Natural killer cell (primary cell): ENCODE results near the gene RAB40C. TPM values are rescaled to one million over a fixed set of nuclear protein-coding genes. Genes with fewer than 3 reads are reported as not detected.

ENCODE experiments used
- ATAC-seq, 3 donors: fragments of 150-1000 bp in 2 of 3; fragments of 200-7000 bp in 1 of 3; cut with Tn5 transposase; 1 replicate in 1 of 3; 2 replicates in 2 of 3; pipeline ENCODE4 v1.10.0; 2021; ENCODE audit warnings: mild to moderate bottlenecking in 2 of 3, moderate library complexity in 2 of 3
- DNase-seq, 2 donors: peaks; one replicate each; pipeline versions ENCODE4 v3.0.0 to v3.0.0-alpha.2; 2013 to 2021; ENCODE audit warnings: mixed read lengths in 1 of 2
- H3K27ac ChIP-seq: one replicate; pipeline ENCODE4 v1.5.1; 2013; ENCODE audit warnings: mild to moderate bottlenecking, low read length
- H3K27me3 ChIP-seq: one replicate; pipeline ENCODE4 v1.6.1; 2013; ENCODE audit warnings: low read length; ENCODE audit not compliant: control insufficient read depth, insufficient read depth
- H3K36me3 ChIP-seq: one replicate; pipeline ENCODE4 v1.6.1; 2013; ENCODE audit warnings: low read length; ENCODE audit not compliant: control insufficient read depth, insufficient read depth
- H3K4me1 ChIP-seq: one replicate; pipeline ENCODE4 v1.6.1; 2013; ENCODE audit warnings: low read length; ENCODE audit not compliant: control insufficient read depth, insufficient read depth
- H3K4me3 ChIP-seq: one replicate; pipeline ENCODE4 v1.5.1; 2013; ENCODE audit warnings: low read length
- H3K9me3 ChIP-seq: one replicate; pipeline ENCODE4 v1.6.1; 2013; ENCODE audit warnings: low read length; ENCODE audit not compliant: control insufficient read depth, insufficient read depth
- H3K27ac Mint-ChIP-seq, 2 donors: one replicate each; pipeline ENCODE4 v1.8.0; 2022; ENCODE audit warnings: mild to moderate bottlenecking in 2 of 2, mixed read lengths in 2 of 2, moderate library complexity in 1 of 2
- H3K27me3 Mint-ChIP-seq, 2 donors: one replicate each; pipeline ENCODE4 v1.8.0; 2022; ENCODE audit warnings: low read depth in 2 of 2, mixed read lengths in 2 of 2
- H3K36me3 Mint-ChIP-seq: one replicate; pipeline ENCODE4 v1.8.0; 2022; ENCODE audit warnings: mixed read lengths
- H3K4me1 Mint-ChIP-seq, 2 donors: one replicate each; pipeline ENCODE4 v1.8.0; 2022; ENCODE audit warnings: mixed read lengths in 2 of 2
- H3K4me3 Mint-ChIP-seq: one replicate; pipeline ENCODE4 v1.8.0; 2022; ENCODE audit warnings: mild to moderate bottlenecking, moderate library complexity, mixed read lengths
- H3K9me3 Mint-ChIP-seq, 2 donors: one replicate each; pipeline ENCODE4 v1.8.0; 2022; ENCODE audit warnings: mixed read lengths in 2 of 2
- WGBS: methylation state at CpG from one replicate; pipeline ENCODE4 v1.1.7; 2013; ENCODE audit warnings: missing lambda C conversion rate; ENCODE audit not compliant: insufficient coverage; 5-methylcytosine and 5-hydroxymethylcytosine counted together
- intact Hi-C: fragments of 100-400 bp; cut with micrococcal nuclease; formaldehyde crosslinking; loops from one replicate; pipeline ENCODE4 v1.14.2; 2022
- total RNA-seq, 4 donors: library from RNA; stranded (reverse); fragments of 120-200 nt in 1 of 4; gene quantifications; one replicate each; pipeline versions ENCODE4 v1.2.3 to v1.2.4, GENCODE V29; 2013 to 2022
- TF ChIP-seq, protein P1 (sequence below): fragments of 200-600 bp; IDR thresholded peaks from one replicate; pipeline ENCODE4 v1.8.0; 2022; ENCODE audit warnings: antibody characterized with exemption

The RAB40C gene
- total RNA-seq, 3 donors from 2014 or later (not counting 1 experiment from before 2014, with no cell fraction given) = 12.7 to 20.8 (median 20.0) TPM

DNA sequence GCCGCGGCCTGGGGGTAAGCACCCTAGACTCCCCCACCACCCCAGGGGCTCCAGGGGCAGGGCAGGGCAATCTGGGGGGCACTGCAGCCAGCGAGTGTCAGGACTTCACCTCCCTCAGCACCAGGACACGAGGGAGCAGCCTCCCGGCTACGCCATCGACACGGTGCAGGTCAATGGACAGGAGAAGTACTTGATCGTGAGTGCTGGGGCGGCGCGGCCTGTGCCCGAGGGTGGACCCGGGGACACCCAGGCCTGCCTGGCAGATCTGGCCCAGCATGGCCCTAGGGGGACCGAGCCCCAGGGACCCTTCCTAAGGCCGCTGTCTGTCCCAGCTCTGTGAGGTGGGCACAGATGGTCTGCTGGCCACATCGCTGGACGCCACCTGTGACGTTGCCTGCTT lies 82.5 kb downstream of the RAB40C start:
- WGBS = 99% methylated on average over 19 of the region's 19 CpGs
- peaks cover 3% of the 10 kb centered on the region for H3K27me3 ChIP-seq
- H3K4me3 ChIP-seq = no peak overlapping the region
- Mint-ChIP-seq H3K27me3 (no peaks in the 10 kb centered on the region), H3K4me1 (peaks cover 0 to 12% of the 10 kb centered on the region in 2 donors), H3K36me3 (no peaks in the 10 kb centered on the region), H3K9me3 (no peaks in the 10 kb centered on the region), H3K27ac (no peak overlapping the region), H3K4me3 (no peak overlapping the region)
- H3K4me1 ChIP-seq = peaks cover 29% of the 10 kb centered on the region
- no peak for DNase-seq
- TF ChIP-seq, protein P1, sequence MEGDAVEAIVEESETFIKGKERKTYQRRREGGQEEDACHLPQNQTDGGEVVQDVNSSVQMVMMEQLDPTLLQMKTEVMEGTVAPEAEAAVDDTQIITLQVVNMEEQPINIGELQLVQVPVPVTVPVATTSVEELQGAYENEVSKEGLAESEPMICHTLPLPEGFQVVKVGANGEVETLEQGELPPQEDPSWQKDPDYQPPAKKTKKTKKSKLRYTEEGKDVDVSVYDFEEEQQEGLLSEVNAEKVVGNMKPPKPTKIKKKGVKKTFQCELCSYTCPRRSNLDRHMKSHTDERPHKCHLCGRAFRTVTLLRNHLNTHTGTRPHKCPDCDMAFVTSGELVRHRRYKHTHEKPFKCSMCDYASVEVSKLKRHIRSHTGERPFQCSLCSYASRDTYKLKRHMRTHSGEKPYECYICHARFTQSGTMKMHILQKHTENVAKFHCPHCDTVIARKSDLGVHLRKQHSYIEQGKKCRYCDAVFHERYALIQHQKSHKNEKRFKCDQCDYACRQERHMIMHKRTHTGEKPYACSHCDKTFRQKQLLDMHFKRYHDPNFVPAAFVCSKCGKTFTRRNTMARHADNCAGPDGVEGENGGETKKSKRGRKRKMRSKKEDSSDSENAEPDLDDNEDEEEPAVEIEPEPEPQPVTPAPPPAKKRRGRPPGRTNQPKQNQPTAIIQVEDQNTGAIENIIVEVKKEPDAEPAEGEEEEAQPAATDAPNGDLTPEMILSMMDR = no peak
- ATAC-seq = no peak
- peaks cover 31% of the 10 kb centered on the region for H3K36me3 ChIP-seq
- intact Hi-C loops = no loop called here
- H3K9me3 ChIP-seq = no peaks in the 10 kb centered on the region
- no peak overlapping the region for H3K27ac ChIP-seq

DNA sequence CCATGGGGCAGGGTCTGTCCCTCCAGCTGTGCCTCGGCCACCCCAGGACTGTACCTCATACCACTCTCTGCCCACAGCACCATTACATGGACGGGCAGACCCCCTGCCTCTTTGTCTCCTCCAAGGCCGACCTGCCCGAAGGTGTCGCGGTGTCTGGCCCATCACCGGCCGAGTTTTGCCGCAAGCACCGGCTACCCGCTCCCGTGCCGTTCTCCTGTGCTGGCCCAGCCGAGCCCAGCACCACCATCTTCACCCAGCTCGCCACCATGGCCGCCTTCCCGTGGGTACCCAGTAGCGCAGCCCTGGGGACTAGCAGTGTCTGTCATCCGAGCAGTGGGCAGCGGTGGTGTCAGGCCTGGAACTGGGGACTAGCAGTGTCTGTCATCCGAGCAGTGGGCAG lies 83.0 kb downstream of the RAB40C start:
- no peaks in the 10 kb centered on the region for H3K27me3 Mint-ChIP-seq
- Histone ChIP-seq H3K27ac (no peak overlapping the region), H3K4me1 (peaks cover 26% of the 10 kb centered on the region), H3K27me3 (peaks cover 3% of the 10 kb centered on the region), H3K9me3 (no peaks in the 10 kb centered on the region), H3K36me3 (peaks cover 31% of the 10 kb centered on the region), H3K4me3 (no peak overlapping the region)
- H3K36me3 Mint-ChIP-seq = no peaks in the 10 kb centered on the region
- ATAC-seq = no peak
- no peak overlapping the region for H3K4me3 Mint-ChIP-seq
- intact Hi-C loops = no loop called here
- WGBS = 97% methylated on average over 21 of the region's 21 CpGs
- TF ChIP-seq, protein P1 = no peak
- no peak overlapping the region for H3K27ac Mint-ChIP-seq
- no peak for DNase-seq
- H3K4me1 Mint-ChIP-seq = peaks cover 0 to 8% of the 10 kb centered on the region in 2 donors
- no peaks in the 10 kb centered on the region for H3K9me3 Mint-ChIP-seq

DNA sequence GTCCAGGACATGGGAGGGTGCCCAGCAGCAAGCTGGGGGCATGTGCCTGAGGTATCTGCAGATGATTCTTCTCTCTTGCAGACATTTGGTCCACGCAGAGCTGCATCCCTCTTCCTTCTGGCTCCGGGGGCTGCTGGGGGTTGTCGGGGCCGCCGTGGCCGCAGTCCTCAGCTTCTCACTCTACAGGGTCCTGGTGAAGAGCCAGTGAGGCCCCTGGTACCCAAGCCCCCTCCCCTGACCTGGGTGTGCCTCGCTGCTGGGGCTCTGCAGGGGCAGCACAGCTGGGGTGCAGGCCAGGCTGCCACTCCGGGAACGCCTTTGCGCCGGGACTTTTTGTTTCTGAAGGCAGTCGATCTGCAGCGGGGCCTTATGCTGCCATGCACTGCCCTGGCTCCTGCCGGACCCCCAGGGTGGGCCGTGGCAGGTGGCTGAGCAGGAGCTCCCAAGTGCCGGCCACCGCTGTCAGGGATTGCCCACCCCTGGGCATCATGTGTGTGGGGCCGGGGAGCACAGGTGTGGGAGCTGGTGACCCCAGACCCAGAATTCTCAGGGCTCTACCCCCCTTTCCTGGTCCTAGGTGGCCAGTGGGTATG lies 83.6 kb downstream of the RAB40C start:
- H3K27me3 ChIP-seq = peaks cover 3% of the 10 kb centered on the region
- peaks cover 31% of the 10 kb centered on the region for H3K36me3 ChIP-seq
- no peaks in the 10 kb centered on the region for H3K36me3 Mint-ChIP-seq
- TF ChIP-seq, protein P1 = no peak
- H3K4me3 Mint-ChIP-seq = no peak overlapping the region
- H3K27ac ChIP-seq = no peak overlapping the region
- no peaks in the 10 kb centered on the region for H3K9me3 Mint-ChIP-seq
- no peaks in the 10 kb centered on the region for H3K27me3 Mint-ChIP-seq
- intact Hi-C loops = no loop called here
- peaks cover 24% of the 10 kb centered on the region for H3K4me1 ChIP-seq
- no peak overlapping the region for H3K4me3 ChIP-seq
- 95% methylated on average over 18 of the region's 18 CpGs for WGBS
- ATAC-seq (no peak), DNase-seq (no peak)
- peaks cover 0 to 7% of the 10 kb centered on the region in 2 donors for H3K4me1 Mint-ChIP-seq
- no peak overlapping the region for H3K27ac Mint-ChIP-seq
- H3K9me3 ChIP-seq = no peaks in the 10 kb centered on the region
